HEK293 (cell line): ENCODE measurements around the gene SYNCRIP.
A peak's percentile ranks its signal among the peaks of the same experiment; 100 is the strongest.

ENCODE experiments used
- BCL11A ChIP-seq: fragments of 450-650 bp; formaldehyde crosslinking; IDR thresholded peaks from 2 replicates; pipeline ENCODE4 v1.5.1; 2016; ENCODE audit warnings: low read depth, missing biosample characterization, missing genetic modification characterization
- CTCF ChIP-seq: fragments of 450-650 bp; formaldehyde crosslinking; IDR thresholded peaks from 2 replicates; pipeline ENCODE4 v1.5.1; 2016; ENCODE audit warnings: missing biosample characterization, missing genetic modification characterization
- GFI1B ChIP-seq: fragments of 450-650 bp; formaldehyde crosslinking; IDR thresholded peaks from 2 replicates; pipeline ENCODE4 v1.5.1; 2016; ENCODE audit warnings: missing biosample characterization, missing genetic modification characterization
- GLI2 ChIP-seq: fragments of 450-650 bp; formaldehyde crosslinking; IDR thresholded peaks from 2 replicates; pipeline ENCODE4; 2017; ENCODE audit warnings: missing biosample characterization, missing genetic modification characterization, low read depth, borderline replicate concordance
- GLI4 ChIP-seq: fragments of 450-650 bp; formaldehyde crosslinking; IDR thresholded peaks from 2 replicates; pipeline ENCODE4 v1.5.1; 2016; ENCODE audit warnings: missing biosample characterization, missing genetic modification characterization
- GLIS1 ChIP-seq: fragments of 450-650 bp; formaldehyde crosslinking; IDR thresholded peaks from 2 replicates; pipeline ENCODE4 v1.5.1; 2016; ENCODE audit warnings: missing biosample characterization, missing genetic modification characterization
- KLF1 ChIP-seq: fragments of 450-650 bp; formaldehyde crosslinking; IDR thresholded peaks from 2 replicates; pipeline ENCODE4 v1.5.1; 2016; ENCODE audit warnings: missing biosample characterization, missing genetic modification characterization
- RBAK ChIP-seq: fragments of 450-650 bp; formaldehyde crosslinking; IDR thresholded peaks from 2 replicates; pipeline ENCODE4 v1.5.1; 2016; ENCODE audit warnings: missing biosample characterization, missing genetic modification characterization
- REST ChIP-seq: fragments of 450-650 bp; formaldehyde crosslinking; IDR thresholded peaks from 2 replicates; pipeline ENCODE4 v1.5.1; 2016; ENCODE audit warnings: missing biosample characterization, missing genetic modification characterization
- SCRT2 ChIP-seq: fragments of 450-650 bp; formaldehyde crosslinking; IDR thresholded peaks from 2 replicates; pipeline ENCODE4 v1.5.1; 2016; ENCODE audit warnings: missing biosample characterization, missing genetic modification characterization
- SP2 ChIP-seq: fragments of 450-650 bp; formaldehyde crosslinking; IDR thresholded peaks from 2 replicates; pipeline ENCODE4 v1.5.1; 2016; ENCODE audit warnings: missing biosample characterization, missing genetic modification characterization
- SP3 ChIP-seq: fragments of 450-650 bp; formaldehyde crosslinking; IDR thresholded peaks from 2 replicates; pipeline ENCODE4 v1.5.1; 2016; ENCODE audit warnings: missing biosample characterization, missing genetic modification characterization
- ZBTB17 ChIP-seq: fragments of 450-650 bp; formaldehyde crosslinking; IDR thresholded peaks from 2 replicates; pipeline ENCODE4 v1.5.1; 2016; ENCODE audit warnings: missing biosample characterization, missing genetic modification characterization
- ZEB2 ChIP-seq: fragments of 450-650 bp; formaldehyde crosslinking; IDR thresholded peaks from 2 replicates; pipeline ENCODE4 v1.5.1; 2016; ENCODE audit warnings: missing biosample characterization, missing genetic modification characterization
- ZNF146 ChIP-seq: fragments of 450-650 bp; formaldehyde crosslinking; IDR thresholded peaks from 2 replicates; pipeline ENCODE4 v1.5.1; 2016; ENCODE audit warnings: missing biosample characterization, missing genetic modification characterization
- ZNF155 ChIP-seq: fragments of 450-650 bp; formaldehyde crosslinking; IDR thresholded peaks from 2 replicates; pipeline ENCODE4 v1.5.1; 2016; ENCODE audit warnings: missing biosample characterization, missing genetic modification characterization
- ZNF23 ChIP-seq: fragments of 450-650 bp; formaldehyde crosslinking; IDR thresholded peaks from 2 replicates; pipeline ENCODE4 v1.5.1; 2016; ENCODE audit warnings: missing biosample characterization, missing genetic modification characterization, borderline replicate concordance
- ZNF239 ChIP-seq: fragments of 450-650 bp; formaldehyde crosslinking; IDR thresholded peaks from 2 replicates; pipeline ENCODE4 v1.5.1; 2016; ENCODE audit warnings: missing biosample characterization, missing genetic modification characterization
- ZNF24 ChIP-seq: fragments of 450-650 bp; formaldehyde crosslinking; IDR thresholded peaks from 2 replicates; pipeline ENCODE4 v1.5.1; 2016; ENCODE audit warnings: missing biosample characterization, missing genetic modification characterization
- ZNF292 ChIP-seq: fragments of 450-650 bp; formaldehyde crosslinking; IDR thresholded peaks from 2 replicates; pipeline ENCODE4 v1.5.1; 2016; ENCODE audit warnings: low read depth, missing biosample characterization, missing genetic modification characterization, borderline replicate concordance
- ZNF366 ChIP-seq: fragments of 450-650 bp; formaldehyde crosslinking; conservative IDR thresholded peaks from 2 replicates; pipeline ENCODE4 v1.5.1; 2016; ENCODE audit warnings: missing biosample characterization, missing genetic modification characterization
- ZNF394 ChIP-seq: fragments of 450-650 bp; formaldehyde crosslinking; IDR thresholded peaks from 2 replicates; pipeline ENCODE4 v1.5.1; 2016; ENCODE audit warnings: missing biosample characterization, missing genetic modification characterization, mild to moderate bottlenecking, moderate library complexity, borderline replicate concordance
- ZNF521 ChIP-seq: fragments of 450-650 bp; formaldehyde crosslinking; IDR thresholded peaks from 2 replicates; pipeline ENCODE4 v1.5.1; 2017; ENCODE audit warnings: missing biosample characterization, mild to moderate bottlenecking, missing genetic modification characterization
- ZNF585B ChIP-seq: fragments of 450-650 bp; formaldehyde crosslinking; IDR thresholded peaks from 2 replicates; pipeline ENCODE4 v1.5.1; 2016; ENCODE audit warnings: missing biosample characterization, missing genetic modification characterization
- ZSCAN5A ChIP-seq: fragments of 450-650 bp; formaldehyde crosslinking; IDR thresholded peaks from 2 replicates; pipeline ENCODE4 v1.5.1; 2016; ENCODE audit warnings: missing biosample characterization, missing genetic modification characterization
- TF ChIP-seq, protein P1 (sequence below): fragments of 450-650 bp; formaldehyde crosslinking; IDR thresholded peaks from 2 replicates; pipeline ENCODE4 v1.5.1; 2016; ENCODE audit warnings: missing biosample characterization, missing genetic modification characterization
- TF ChIP-seq, protein P2 (sequence below): fragments of 450-650 bp; formaldehyde crosslinking; IDR thresholded peaks from 2 replicates; pipeline ENCODE4 v1.5.1; 2016; ENCODE audit warnings: missing biosample characterization, missing genetic modification characterization

Gene SYNCRIP

GRCh38 chr6:85593438-85594196 is 49.1 kb downstream of the SYNCRIP start, which contains the start of gene SNX14 (continued):
- TF ChIP-seq ZNF23 (tag by site-specific recombination) (no peak), ZNF585B (tag by site-specific recombination) (no peak), ZEB2 (tag by site-specific recombination) (peak; percentile 61), RBAK (tag by site-specific recombination) (no peak), ZNF394 (peak; percentile 93), ZNF239 (tag by site-specific recombination) (peak; percentile 67; the same call in 1 of the 2 replicates), BCL11A (tag by site-specific recombination) (0 out of 2 replicates have a peak, but pooled peaks have one; percentile 61), ZSCAN5A (tag by site-specific recombination) (peak; percentile 92), ZNF521 (no peak), SP3 (tag by site-specific recombination) (peak; percentile 33), GLI2 (tag by site-specific recombination) (no peak), ZBTB17 (peak; percentile 82), ZNF366 (tag by site-specific recombination) (no peak), ZNF292 (tag by site-specific recombination) (no peak), SP2 (tag by site-specific recombination) (peak; percentile 69), GLIS1 (peak; percentile 46), ZNF146 (tag by site-specific recombination) (peak; percentile 28; the same call in 1 of the 2 replicates), ZNF24 (tag by site-specific recombination) (peak; percentile 43; the same call in 1 of the 2 replicates), GFI1B (0 out of 2 replicates have a peak, but pooled peaks have one; percentile 47), CTCF (peak; percentile 86), REST (tag by site-specific recombination) (0 out of 2 replicates have a peak, but pooled peaks have one; percentile 35), ZNF155 (tag by site-specific recombination) (no peak), SCRT2 (tag by site-specific recombination) (peak; percentile 82), KLF1 (peak; percentile 72), GLI4 (tag by site-specific recombination) (peak; percentile 94)
- TF ChIP-seq, protein P1, sequence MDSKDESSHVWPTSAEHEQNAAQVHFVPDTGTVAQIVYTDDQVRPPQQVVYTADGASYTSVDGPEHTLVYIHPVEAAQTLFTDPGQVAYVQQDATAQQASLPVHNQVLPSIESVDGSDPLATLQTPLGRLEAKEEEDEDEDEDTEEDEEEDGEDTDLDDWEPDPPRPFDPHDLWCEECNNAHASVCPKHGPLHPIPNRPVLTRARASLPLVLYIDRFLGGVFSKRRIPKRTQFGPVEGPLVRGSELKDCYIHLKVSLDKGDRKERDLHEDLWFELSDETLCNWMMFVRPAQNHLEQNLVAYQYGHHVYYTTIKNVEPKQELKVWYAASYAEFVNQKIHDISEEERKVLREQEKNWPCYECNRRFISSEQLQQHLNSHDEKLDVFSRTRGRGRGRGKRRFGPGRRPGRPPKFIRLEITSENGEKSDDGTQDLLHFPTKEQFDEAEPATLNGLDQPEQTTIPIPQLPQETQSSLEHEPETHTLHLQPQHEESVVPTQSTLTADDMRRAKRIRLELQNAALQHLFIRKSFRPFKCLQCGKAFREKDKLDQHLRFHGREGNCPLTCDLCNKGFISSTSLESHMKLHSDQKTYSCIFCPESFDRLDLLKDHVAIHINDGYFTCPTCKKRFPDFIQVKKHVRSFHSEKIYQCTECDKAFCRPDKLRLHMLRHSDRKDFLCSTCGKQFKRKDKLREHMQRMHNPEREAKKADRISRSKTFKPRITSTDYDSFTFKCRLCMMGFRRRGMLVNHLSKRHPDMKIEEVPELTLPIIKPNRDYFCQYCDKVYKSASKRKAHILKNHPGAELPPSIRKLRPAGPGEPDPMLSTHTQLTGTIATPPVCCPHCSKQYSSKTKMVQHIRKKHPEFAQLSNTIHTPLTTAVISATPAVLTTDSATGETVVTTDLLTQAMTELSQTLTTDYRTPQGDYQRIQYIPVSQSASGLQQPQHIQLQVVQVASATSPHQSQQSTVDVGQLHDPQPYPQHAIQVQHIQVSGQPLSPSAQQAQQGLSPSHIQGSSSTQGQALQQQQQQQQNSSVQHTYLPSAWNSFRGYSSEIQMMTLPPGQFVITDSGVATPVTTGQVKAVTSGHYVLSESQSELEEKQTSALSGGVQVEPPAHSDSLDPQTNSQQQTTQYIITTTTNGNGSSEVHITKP (tag by site-specific recombination), result no peak
- TF ChIP-seq, protein P2, sequence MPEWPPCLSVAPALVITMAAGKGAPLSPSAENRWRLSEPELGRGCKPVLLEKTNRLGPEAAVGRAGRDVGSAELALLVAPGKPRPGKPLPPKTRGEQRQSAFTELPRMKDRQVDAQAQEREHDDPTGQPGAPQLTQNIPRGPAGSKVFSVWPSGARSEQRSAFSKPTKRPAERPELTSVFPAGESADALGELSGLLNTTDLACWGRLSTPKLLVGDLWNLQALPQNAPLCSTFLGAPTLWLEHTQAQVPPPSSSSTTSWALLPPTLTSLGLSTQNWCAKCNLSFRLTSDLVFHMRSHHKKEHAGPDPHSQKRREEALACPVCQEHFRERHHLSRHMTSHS, result no peak
